ENCODE results near the gene NDRG2. TPM values are rescaled to one million over a fixed set of nuclear protein-coding genes. Genes with fewer than 3 reads are reported as not detected.

The NDRG2 gene
- total and polyA plus RNA-seq, 9 of the 15 experiments (the other 6 are each of a cell fraction or from before 2014, with no cell fraction given): 10.1 to 105 (median 41.0) TPM

DNA sequence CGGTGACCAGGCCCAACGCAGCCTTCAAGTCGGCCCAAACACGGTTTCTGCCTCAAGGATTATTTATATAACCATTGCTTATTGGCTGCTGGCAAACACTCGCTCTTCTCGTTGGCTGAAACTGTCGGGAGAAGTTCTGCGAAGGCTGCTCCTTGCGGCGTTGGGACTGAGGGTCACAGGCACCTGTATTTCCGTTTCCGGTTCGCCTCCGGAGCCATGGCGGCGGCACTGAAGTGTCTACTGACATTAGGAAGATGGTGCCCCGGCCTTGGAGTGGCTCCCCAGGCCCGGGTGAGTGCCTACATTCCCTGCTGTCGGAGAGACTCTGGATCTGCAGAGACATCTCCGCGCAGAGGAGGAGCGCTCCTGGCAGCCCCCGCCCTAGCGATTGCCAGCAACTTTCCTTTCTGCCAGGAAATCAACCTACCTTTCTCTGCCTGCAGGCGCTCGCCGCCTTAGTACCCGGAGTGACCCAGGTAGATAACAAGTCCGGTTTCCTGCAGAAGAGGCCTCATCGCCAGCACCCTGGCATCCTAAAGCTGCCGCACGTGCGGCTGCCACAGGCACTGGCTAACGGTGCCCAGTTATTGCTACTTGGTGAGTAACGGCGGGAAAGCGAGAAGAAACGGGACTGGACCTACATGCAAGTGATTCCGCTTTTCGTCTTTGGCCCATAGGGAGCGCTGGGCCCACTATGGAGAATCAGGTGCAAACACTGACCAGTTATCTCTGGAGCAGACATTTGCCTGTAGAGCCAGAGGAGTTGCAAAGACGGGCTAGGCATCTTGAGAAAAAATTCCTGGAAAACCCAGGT lies 34.9 kb downstream of the NDRG2 start, which contains the start of gene METTL17 (continued):
- TF ChIP-seq GTF2F1 (IDR thresholded peaks at IDR 0.05; ENCODE audit: low read depth, low read length) (no peak), GABPB1 (CRISPR knock-in tag; IDR thresholded peaks at IDR 0.05) (peak; percentile 93), ZNF274 (IDR thresholded peaks at IDR 0.05; ENCODE audit: borderline replicate concordance, low read depth, low read length) (no peak), DACH1 (IDR thresholded peaks at IDR 0.05; ENCODE audit: partially characterized antibody) (no peak), SAFB (IDR thresholded peaks at IDR 0.05; ENCODE audit: borderline replicate concordance, low read depth, low read length) (no peak), FOXA3 (CRISPR knock-in tag; conservative IDR thresholded peaks at IDR 0.05 in 1 of 2, IDR thresholded peaks at IDR 0.05 in 1 of 2) (no peak), RBBP5 (IDR thresholded peaks at IDR 0.05; ENCODE audit: borderline replicate concordance, insufficient read depth, low read length, poor library complexity, severe bottlenecking) (peak; percentile 69), MYBL2 (IDR thresholded peaks at IDR 0.05; ENCODE audit: low read depth) (no peak), MYBL2 (CRISPR knock-in tag; IDR thresholded peaks at IDR 0.05; ENCODE audit: borderline replicate concordance) (no peak), SMAD4 (CRISPR knock-in tag; conservative IDR thresholded peaks at IDR 0.05) (0 out of 2 replicates have a peak, but pooled peaks have one; percentile 14), ZNF24 (IDR thresholded peaks at IDR 0.05) (no peak), ETS2 (tag; IDR thresholded peaks at IDR 0.05; ENCODE audit: borderline replicate concordance, poor library complexity, severe bottlenecking) (no peak), NFYB (IDR thresholded peaks at IDR 0.05; ENCODE audit: extremely low read depth, insufficient read length) (peak; percentile 78), MBD2 (IDR thresholded peaks at IDR 0.05; ENCODE audit: borderline replicate concordance, low read depth) (peak; percentile 100), RBM17 (IDR thresholded peaks at IDR 0.05; ENCODE audit: borderline replicate concordance, low read depth, low read length) (no peak), E2F3 (CRISPR knock-in tag; IDR thresholded peaks at IDR 0.05) (no peak), ZNF77 (CRISPR knock-in tag; IDR thresholded peaks at IDR 0.05) (no peak), EP400 (IDR thresholded peaks at IDR 0.05) (peak; percentile 57; the same call in 1 of the 2 replicates), NR2C1 (IDR thresholded peaks at IDR 0.05) (peak; percentile 99), NR2C1 (tag; IDR thresholded peaks at IDR 0.05) (peak; percentile 100), SNIP1 (IDR thresholded peaks at IDR 0.05; ENCODE audit: low read depth) (no peak), SMAD3 (CRISPR knock-in tag; conservative IDR thresholded peaks at IDR 0.05) (no peak)
- TF ChIP-seq, protein P1, sequence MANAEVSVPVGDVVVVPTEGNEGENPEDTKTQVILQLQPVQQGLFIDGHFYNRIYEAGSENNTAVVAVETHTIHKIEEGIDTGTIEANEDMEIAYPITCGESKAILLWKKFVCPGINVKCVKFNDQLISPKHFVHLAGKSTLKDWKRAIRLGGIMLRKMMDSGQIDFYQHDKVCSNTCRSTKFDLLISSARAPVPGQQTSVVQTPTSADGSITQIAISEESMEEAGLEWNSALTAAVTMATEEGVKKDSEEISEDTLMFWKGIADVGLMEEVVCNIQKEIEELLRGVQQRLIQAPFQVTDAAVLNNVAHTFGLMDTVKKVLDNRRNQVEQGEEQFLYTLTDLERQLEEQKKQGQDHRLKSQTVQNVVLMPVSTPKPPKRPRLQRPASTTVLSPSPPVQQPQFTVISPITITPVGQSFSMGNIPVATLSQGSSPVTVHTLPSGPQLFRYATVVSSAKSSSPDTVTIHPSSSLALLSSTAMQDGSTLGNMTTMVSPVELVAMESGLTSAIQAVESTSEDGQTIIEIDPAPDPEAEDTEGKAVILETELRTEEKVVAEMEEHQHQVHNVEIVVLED (CRISPR knock-in tag; IDR thresholded peaks at IDR 0.05): no peak
- TF ChIP-seq, protein P2, sequence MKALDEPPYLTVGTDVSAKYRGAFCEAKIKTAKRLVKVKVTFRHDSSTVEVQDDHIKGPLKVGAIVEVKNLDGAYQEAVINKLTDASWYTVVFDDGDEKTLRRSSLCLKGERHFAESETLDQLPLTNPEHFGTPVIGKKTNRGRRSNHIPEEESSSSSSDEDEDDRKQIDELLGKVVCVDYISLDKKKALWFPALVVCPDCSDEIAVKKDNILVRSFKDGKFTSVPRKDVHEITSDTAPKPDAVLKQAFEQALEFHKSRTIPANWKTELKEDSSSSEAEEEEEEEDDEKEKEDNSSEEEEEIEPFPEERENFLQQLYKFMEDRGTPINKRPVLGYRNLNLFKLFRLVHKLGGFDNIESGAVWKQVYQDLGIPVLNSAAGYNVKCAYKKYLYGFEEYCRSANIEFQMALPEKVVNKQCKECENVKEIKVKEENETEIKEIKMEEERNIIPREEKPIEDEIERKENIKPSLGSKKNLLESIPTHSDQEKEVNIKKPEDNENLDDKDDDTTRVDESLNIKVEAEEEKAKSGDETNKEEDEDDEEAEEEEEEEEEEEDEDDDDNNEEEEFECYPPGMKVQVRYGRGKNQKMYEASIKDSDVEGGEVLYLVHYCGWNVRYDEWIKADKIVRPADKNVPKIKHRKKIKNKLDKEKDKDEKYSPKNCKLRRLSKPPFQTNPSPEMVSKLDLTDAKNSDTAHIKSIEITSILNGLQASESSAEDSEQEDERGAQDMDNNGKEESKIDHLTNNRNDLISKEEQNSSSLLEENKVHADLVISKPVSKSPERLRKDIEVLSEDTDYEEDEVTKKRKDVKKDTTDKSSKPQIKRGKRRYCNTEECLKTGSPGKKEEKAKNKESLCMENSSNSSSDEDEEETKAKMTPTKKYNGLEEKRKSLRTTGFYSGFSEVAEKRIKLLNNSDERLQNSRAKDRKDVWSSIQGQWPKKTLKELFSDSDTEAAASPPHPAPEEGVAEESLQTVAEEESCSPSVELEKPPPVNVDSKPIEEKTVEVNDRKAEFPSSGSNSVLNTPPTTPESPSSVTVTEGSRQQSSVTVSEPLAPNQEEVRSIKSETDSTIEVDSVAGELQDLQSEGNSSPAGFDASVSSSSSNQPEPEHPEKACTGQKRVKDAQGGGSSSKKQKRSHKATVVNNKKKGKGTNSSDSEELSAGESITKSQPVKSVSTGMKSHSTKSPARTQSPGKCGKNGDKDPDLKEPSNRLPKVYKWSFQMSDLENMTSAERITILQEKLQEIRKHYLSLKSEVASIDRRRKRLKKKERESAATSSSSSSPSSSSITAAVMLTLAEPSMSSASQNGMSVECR (CRISPR knock-in tag; IDR thresholded peaks at IDR 0.05): no peak

Measured in K562 (cell line).